Mucosa of descending colon (tissue), 3 donors: ENCODE results near the gene KCNK7. TPM values are rescaled to one million over a fixed set of nuclear protein-coding genes. Genes with fewer than 3 reads are reported as not detected.
A peak's percentile ranks its signal among the peaks of the same experiment; 100 is the strongest.

Experiments used
- ATAC-seq: fragments of 200-7000 bp; cut with Tn5 transposase; one replicate; pipeline ENCODE4 v1.9.1; 2020; ENCODE audit warnings: mild to moderate bottlenecking, moderate library complexity
- DNase-seq, 3 donors: peaks; one replicate each; pipeline ENCODE4 v3.0.0-alpha.2; 2020
- H3K36me3 ChIP-seq: fragments of 200-600 bp; one replicate; pipeline ENCODE4 v1.8.0; 2021; ENCODE audit warnings: low read depth, mild to moderate bottlenecking
- H3K4me1 ChIP-seq: fragments of 200-600 bp; one replicate; pipeline ENCODE4 v1.8.0; 2021; ENCODE audit warnings: low read depth, mild to moderate bottlenecking
- H3K4me3 ChIP-seq: fragments of 200-600 bp; one replicate; pipeline ENCODE4 v1.8.0; 2021; ENCODE audit warnings: mild to moderate bottlenecking
- H3K9me3 ChIP-seq: fragments of 200-600 bp; one replicate; pipeline ENCODE4 v1.8.0; 2021; ENCODE audit warnings: mild to moderate bottlenecking
- intact Hi-C, 2 donors: fragments of 100-400 bp; cut with DNase I in 1 of 2; cut with micrococcal nuclease in 1 of 2; formaldehyde crosslinking; loops; one replicate each; pipeline versions ENCODE4 v1.11.0 to v1.11.1; 2022; cut with DNase I, micrococcal nuclease
- total RNA-seq, 3 donors: library from RNA; stranded (reverse); fragmentation: NEBNext Ultra II Directional in 2 of 3; extraction: Animal tissue kit (Norgen Biotek cat#: 25700) in 2 of 3; gene quantifications; one replicate each; pipeline versions ENCODE4 v1.2.1 to v1.2.4, GENCODE V29; 2021 to 2023
- TF ChIP-seq, protein P1 (sequence below): fragments of 200-600 bp; IDR thresholded peaks from one replicate; pipeline ENCODE4 v1.8.0; 2022; ENCODE audit warnings: antibody characterized with exemption, mild to moderate bottlenecking
- donor health status: DM: no; HTN: no; CAD: no; lungs with moderate emphysema.
- donor health status: DM: no; HTN: no; CAD: no.
- donor health status: DM: no; HTN: yes; CAD: no.

The KCNK7 gene
- total RNA-seq, 3 donors from 2014 or later = 0.49 to 1.7 (median 1.5) TPM

- H3K36me3 ChIP-seq = peaks cover 11% of the 10 kb centered on the region
- no peaks in the 10 kb centered on the region for H3K9me3 ChIP-seq
- no peak for ATAC-seq
- intact Hi-C loops = loop anchor here in 1 of 2 donors (10.0 kb wide), 1 partner anchor 62 kb away; no protein-coding TSS in a partner anchor
- TF ChIP-seq, protein P1, sequence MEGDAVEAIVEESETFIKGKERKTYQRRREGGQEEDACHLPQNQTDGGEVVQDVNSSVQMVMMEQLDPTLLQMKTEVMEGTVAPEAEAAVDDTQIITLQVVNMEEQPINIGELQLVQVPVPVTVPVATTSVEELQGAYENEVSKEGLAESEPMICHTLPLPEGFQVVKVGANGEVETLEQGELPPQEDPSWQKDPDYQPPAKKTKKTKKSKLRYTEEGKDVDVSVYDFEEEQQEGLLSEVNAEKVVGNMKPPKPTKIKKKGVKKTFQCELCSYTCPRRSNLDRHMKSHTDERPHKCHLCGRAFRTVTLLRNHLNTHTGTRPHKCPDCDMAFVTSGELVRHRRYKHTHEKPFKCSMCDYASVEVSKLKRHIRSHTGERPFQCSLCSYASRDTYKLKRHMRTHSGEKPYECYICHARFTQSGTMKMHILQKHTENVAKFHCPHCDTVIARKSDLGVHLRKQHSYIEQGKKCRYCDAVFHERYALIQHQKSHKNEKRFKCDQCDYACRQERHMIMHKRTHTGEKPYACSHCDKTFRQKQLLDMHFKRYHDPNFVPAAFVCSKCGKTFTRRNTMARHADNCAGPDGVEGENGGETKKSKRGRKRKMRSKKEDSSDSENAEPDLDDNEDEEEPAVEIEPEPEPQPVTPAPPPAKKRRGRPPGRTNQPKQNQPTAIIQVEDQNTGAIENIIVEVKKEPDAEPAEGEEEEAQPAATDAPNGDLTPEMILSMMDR = no peak
- no peak overlapping the region for H3K4me3 ChIP-seq
- no peak for DNase-seq
- peaks cover 20% of the 10 kb centered on the region for H3K4me1 ChIP-seq
These were observed 920 bp upstream of the KCNK7 start for GRCh38 chr11:65596520-65596919.

DNA sequence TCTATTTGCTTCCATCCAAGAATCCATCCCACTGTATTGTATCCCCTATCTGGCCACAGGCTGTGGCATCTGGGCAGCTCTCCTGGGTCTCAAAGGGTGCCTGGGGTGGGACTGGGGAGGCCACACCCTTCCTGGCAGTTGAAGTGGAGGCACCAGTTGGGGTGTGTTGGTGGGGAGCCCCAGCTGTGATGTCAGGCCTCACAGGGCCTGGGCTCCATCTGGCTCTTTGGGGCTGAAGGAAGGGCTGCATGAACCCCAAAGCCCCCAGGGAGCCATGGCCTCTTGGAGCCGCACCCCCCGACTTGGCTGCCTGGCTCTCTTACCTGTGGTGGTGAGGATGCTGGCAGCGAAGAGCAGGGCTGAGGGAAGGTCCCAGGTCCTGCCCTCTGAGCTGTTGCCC, 469 bp downstream of the KCNK7 start:
- H3K4me1 ChIP-seq = peaks cover 21% of the 10 kb centered on the region

GRCh38 chr11:65593518-65594414, 1.8 kb downstream of the KCNK7 start:
- no peaks in the 10 kb centered on the region for H3K9me3 ChIP-seq
- TF ChIP-seq, protein P1 = no peak
- no peak overlapping the region for H3K4me3 ChIP-seq
- peaks cover 21% of the 10 kb centered on the region for H3K4me1 ChIP-seq
- ATAC-seq = no peak
- H3K36me3 ChIP-seq = peaks cover 11% of the 10 kb centered on the region
- intact Hi-C loops = loop anchor here in 1 of 2 donors (10.0 kb wide), 1 partner anchor 59 kb away; no protein-coding TSS in a partner anchor
- peak in 2 of 3 donors; percentile 57 to 64 for DNase-seq

More for the DNA sequence above, 469 bp downstream of the KCNK7 start:
- Histone ChIP-seq H3K36me3 (peaks cover 11% of the 10 kb centered on the region), H3K4me3 (no peak overlapping the region), H3K9me3 (no peaks in the 10 kb centered on the region)
- intact Hi-C loops = loop anchor here in 1 of 2 donors (10.0 kb wide), 1 partner anchor 60 kb away; no protein-coding TSS in a partner anchor
- ATAC-seq (no peak), DNase-seq (no peak)
- TF ChIP-seq, protein P1 = no peak

DNA sequence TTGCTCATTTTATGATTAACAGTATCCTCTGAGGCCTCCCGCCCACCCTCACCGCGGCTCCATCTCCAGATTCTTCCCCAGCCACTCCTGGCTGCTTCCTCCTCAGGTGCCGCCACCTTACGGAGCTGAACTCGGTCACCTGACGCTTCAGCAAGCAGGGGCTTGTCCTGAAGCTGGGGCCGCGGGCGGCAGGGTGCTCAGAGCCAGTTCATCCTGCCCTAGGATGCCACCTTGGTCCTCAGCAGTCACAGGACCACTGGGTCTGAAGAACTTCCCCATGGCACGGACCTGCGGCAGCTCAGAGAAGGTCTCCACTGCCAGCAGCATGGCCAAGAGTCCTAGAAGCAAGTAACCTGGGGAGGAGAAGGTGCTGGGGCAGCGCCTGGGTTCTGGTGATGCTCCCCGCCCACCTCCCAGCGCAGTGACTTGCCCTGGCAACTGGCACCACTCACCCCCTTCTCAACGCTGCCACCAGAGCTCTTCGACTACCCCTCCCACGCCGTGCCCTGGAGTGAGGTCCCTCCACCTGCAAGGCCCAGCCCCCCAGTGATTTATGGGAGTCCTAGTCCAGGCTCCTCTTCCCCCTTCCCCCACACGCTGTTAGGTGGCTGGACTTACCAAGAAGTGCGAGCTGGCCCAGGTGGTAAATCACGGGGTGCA, 2.6 kb downstream of the KCNK7 start:
- Histone ChIP-seq H3K9me3 (no peaks in the 10 kb centered on the region), H3K36me3 (peaks cover 5% of the 10 kb centered on the region), H3K4me3 (no peak overlapping the region), H3K4me1 (peaks cover 26% of the 10 kb centered on the region)
- DNase-seq = peak in 1 of 3 donors; percentile 43
- no peak for ATAC-seq
- intact Hi-C loops = loop anchor here in 1 of 2 donors (10.0 kb wide), 1 partner anchor 58 kb away; no protein-coding TSS in a partner anchor
- TF ChIP-seq, protein P1 = no peak

DNA sequence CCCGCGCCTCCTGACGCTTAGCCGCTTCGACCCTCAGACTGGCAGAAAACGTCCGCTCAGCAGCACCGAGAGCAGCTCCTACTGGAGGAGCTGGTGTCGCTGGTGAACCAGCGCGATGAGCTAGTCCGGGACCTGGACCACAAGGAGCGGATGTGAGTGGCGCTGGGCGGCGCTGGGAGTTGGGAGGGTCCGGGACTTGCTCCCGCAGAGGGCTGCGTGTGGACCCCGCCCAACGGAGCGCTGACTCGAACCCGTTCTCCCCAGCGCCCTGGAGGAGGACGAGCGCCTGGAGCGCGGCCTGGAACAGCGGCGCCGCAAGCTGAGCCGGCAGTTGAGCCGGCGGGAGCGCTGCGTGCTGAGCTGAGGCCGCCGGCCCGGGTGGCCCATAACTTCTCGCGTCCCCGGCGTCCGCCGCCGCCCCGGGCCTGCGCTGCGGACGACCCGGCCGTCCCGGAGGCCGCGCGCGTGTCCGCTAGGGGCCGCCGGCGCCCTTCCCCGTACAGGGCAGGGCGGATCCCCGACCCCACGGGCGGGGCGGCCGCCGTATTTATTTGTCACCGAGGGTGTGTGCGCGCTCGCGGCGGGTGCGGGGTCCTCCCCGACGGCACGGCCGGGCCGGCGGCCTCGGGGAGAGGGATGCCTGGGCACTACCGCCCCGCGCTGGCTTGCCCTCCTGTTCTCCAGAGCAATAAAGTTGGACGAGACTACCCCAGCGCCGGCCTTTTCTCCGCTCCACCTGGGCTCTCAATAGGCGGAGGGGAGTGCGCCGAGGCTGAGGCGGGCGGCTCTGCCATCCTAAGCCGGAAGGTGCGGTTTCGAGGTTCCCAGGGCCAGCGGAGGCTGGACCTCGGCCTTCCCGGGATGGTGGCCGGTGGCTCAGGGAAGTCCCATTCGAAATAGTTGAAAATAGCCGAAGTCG, 3.4 kb downstream of the KCNK7 start:
- Histone ChIP-seq H3K36me3 (no peaks in the 10 kb centered on the region), H3K9me3 (no peaks in the 10 kb centered on the region), H3K4me3 (no peak overlapping the region), H3K4me1 (peaks cover 34% of the 10 kb centered on the region)
- DNase-seq (peak; percentile 69 to 78 (median 71)), ATAC-seq (peak; percentile 70)
- TF ChIP-seq, protein P1 = peak; percentile 24
- intact Hi-C loops = loop anchor here in 1 of 2 donors (10.0 kb wide), 1 partner anchor 57 kb away; no protein-coding TSS in a partner anchor
